A673 (cell line): ENCODE results near the gene INTS1. TPM values are rescaled to one million over a fixed set of nuclear protein-coding genes. Genes with fewer than 3 reads are reported as not detected.

Experiments used
- BruUV-seq: library from RNA; stranded (reverse); fragments of 400-500 nt; replicated peaks from 2 replicates; lab custom pipeline; 2021; lab: Mats Ljungman, UMichigan
- CTCF ChIA-PET: fragments of 300-600 bp; sonication (Branson Sonifier 250); formaldehyde crosslinking; loops from one replicate; lab custom pipeline; 2022; ENCODE audit warnings: antibody characterized with exemption; lab: Charles Lee
- POLR2A ChIA-PET: fragments of 300-600 bp; sonication (Branson Sonifier 250); formaldehyde crosslinking; loops from one replicate; lab custom pipeline; 2022; ENCODE audit warnings: antibody characterized with exemption; ENCODE audit not compliant: low non-redundant PET; lab: Charles Lee
- DNase-seq: peaks from one replicate; pipeline ENCODE4 v3.0.0-alpha.2; 2015; ENCODE audit warnings: low spot score
- H3K27ac ChIP-seq: fragments of 200-600 bp; sonication (generic); 2 replicates; pipeline ENCODE4 v1.5.1; 2016; ENCODE audit warnings: mixed run types, low read depth, mild to moderate bottlenecking, mixed read lengths, antibody characterized with exemption, low read length; ENCODE audit not compliant: poor library complexity, severe bottlenecking
- H3K27me3 ChIP-seq: fragments of 200-600 bp; sonication (generic); replicated peaks from 2 replicates; pipeline ENCODE4 v1.6.1; 2017; ENCODE audit warnings: mixed run types, low read depth, mild to moderate bottlenecking, mixed read lengths, antibody characterized with exemption, low read length; ENCODE audit not compliant: insufficient read depth, poor library complexity
- H3K36me3 ChIP-seq: fragments of 200-600 bp; sonication (generic); 2 replicates; pipeline ENCODE4 v1.6.1; 2016; ENCODE audit warnings: mixed run types, mild to moderate bottlenecking, mixed read lengths, antibody characterized with exemption, low read length; ENCODE audit not compliant: insufficient read depth, poor library complexity, severe bottlenecking
- H3K4me1 ChIP-seq: fragments of 200-600 bp; sonication (generic); 2 replicates; pipeline ENCODE4 v1.6.1; 2017; ENCODE audit warnings: mixed run types, mild to moderate bottlenecking, mixed read lengths, antibody characterized with exemption, low read length; ENCODE audit not compliant: insufficient read depth, poor library complexity, severe bottlenecking
- H3K4me3 ChIP-seq: fragments of 200-600 bp; sonication (generic); 2 replicates; pipeline ENCODE4 v1.5.1; 2016; ENCODE audit warnings: low read depth, mixed run types, mild to moderate bottlenecking, mixed read lengths, low read length; ENCODE audit not compliant: poor library complexity, severe bottlenecking
- H3K9me3 ChIP-seq: fragments of 200-600 bp; sonication (generic); 2 replicates; pipeline ENCODE4 v1.6.1; 2016; ENCODE audit warnings: mixed run types, low read depth, mild to moderate bottlenecking, mixed read lengths, antibody characterized with exemption, low read length; ENCODE audit not compliant: poor library complexity, severe bottlenecking
- CTCF ChIP-seq: fragments of 300-800, 200-600 bp; sonication (generic); conservative IDR thresholded peaks from 2 replicates; pipeline ENCODE4 v1.5.1; 2017; ENCODE audit warnings: low read depth, mild to moderate bottlenecking, antibody characterized with exemption, low read length, moderate library complexity, mixed read lengths
- EZH2 ChIP-seq: fragments of 200-600 bp; sonication (generic); IDR thresholded peaks from 2 replicates; pipeline ENCODE4 v1.6.1; 2017; ENCODE audit warnings: borderline replicate concordance, low read depth, mild to moderate bottlenecking, mixed read lengths, antibody characterized with exemption, low read length; ENCODE audit not compliant: poor library complexity, severe bottlenecking
- intact Hi-C: fragments of 100-400 bp; cut with micrococcal nuclease; formaldehyde crosslinking; loops from one replicate; pipeline ENCODE4 v1.10.0; 2022; ENCODE audit not compliant: unreplicated experiment
- total RNA-seq: library from RNA; stranded (reverse); gene quantifications from 2 replicates; pipeline ENCODE4 v1.2.3, GENCODE V29; 2021

INTS1 gene
- total RNA-seq, 1 experiment from 2014 or later = 129 TPM

DNA sequence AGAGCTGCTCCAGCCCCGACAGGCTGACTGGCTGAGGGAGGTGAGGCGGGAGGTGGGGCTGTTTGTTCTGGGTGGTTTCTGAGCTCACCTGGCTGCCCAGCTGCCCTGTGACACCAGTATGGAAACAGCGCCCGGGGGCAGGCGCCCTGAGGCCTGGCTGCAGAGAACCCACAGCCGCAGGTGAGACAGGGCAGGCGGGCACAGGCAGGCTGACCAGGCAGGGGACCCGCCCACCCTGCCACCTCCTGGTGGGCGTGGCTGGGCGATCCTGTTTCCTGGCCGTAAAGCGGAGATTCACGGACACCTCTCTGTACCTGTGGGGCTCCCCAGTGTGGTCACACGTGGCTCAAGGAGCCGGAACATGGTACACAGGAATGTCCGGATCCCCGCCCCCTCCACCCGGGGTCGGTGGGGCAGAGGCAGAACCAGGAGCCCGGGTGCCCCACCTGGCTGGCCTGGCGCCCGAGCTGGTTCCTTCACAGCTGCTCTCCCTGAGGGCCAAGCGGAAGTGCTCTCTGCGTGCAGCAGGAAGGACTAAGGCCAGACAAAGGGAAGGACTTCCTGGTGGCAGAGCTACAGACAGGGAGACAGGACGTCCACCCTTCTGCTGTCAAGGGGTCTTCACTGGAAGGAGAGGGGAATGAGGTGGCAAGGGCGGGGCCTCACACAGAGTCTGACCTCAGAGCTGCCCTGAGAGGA is 48.8 kb downstream of the INTS1 start:
- no peaks in the 10 kb centered on the region for H3K36me3 ChIP-seq
- no peaks in the 10 kb centered on the region for H3K9me3 ChIP-seq
- POLR2A ChIA-PET = no interaction called here
- no peaks in the 10 kb centered on the region for H3K27me3 ChIP-seq
- H3K4me1 ChIP-seq = peaks cover 16% of the 10 kb centered on the region
- DNase-seq = no peak
- BruUV-seq = no TSS peak
- H3K27ac ChIP-seq = peak overlapping the region; percentile 72
- no peak overlapping the region for H3K4me3 ChIP-seq
- CTCF ChIA-PET = no interaction called here
- intact Hi-C loops = no loop called here
- no peak for TF ChIP-seq CTCF

DNA sequence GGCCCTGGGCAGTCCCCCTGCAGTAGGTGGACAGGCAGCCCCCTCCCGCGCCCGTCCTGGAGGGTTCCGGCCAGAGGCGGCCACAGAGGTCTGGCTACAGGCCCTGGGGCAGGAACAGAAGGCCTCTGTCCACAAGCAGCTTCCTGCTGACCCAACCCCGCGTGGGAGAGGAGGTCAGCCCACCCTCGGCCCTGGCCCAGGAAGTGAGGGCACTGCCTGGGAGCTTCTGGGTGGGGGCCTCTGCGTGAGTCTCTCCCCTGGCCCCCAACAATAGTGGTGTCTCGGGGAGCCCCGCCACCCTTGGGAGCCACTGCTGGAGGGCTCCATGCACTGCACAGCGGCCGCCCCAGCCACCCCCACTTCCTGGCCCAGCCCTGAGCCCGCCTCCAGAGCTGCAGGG is 49.6 kb downstream of the INTS1 start:
- no TSS peak for BruUV-seq
- DNase-seq = no peak
- intact Hi-C loops = no loop called here
- POLR2A ChIA-PET = no interaction called here
- peak overlapping the region; percentile 72 for H3K27ac ChIP-seq
- H3K27me3 ChIP-seq = no peaks in the 10 kb centered on the region
- no peaks in the 10 kb centered on the region for H3K9me3 ChIP-seq
- H3K4me1 ChIP-seq = peaks cover 12% of the 10 kb centered on the region
- TF ChIP-seq EZH2 (no peak), CTCF (no peak)
- CTCF ChIA-PET = no interaction called here
- no peak overlapping the region for H3K4me3 ChIP-seq
- no peaks in the 10 kb centered on the region for H3K36me3 ChIP-seq

GRCh38 chr7:1452205-1452604 is 52.0 kb downstream of the INTS1 start:
- ChIA-PET CTCF (no interaction called here), POLR2A (no interaction called here)
- BruUV-seq = no TSS peak
- H3K27me3 ChIP-seq = no peaks in the 10 kb centered on the region
- H3K4me1 ChIP-seq = peaks cover 12% of the 10 kb centered on the region
- DNase-seq = no peak
- TF ChIP-seq EZH2 = no peak
- no peak for TF ChIP-seq CTCF
- intact Hi-C loops = no loop called here
- no peaks in the 10 kb centered on the region for H3K9me3 ChIP-seq
- no peak overlapping the region for H3K4me3 ChIP-seq
- H3K27ac ChIP-seq = no peak overlapping the region
- H3K36me3 ChIP-seq = no peaks in the 10 kb centered on the region
